H9 (cell line): ENCODE results near the gene PIGS. TPM values are rescaled to one million over a fixed set of nuclear protein-coding genes. Genes with fewer than 3 reads are reported as not detected.

Experiments used
- DNase-seq: peaks from one replicate; pipeline ENCODE4 v3.0.0-alpha.2; 2017
- H2AFZ ChIP-seq: one replicate; pipeline ENCODE4 v1.6.1; 2013; ENCODE audit warnings: mild to moderate bottlenecking, low read length, control low read depth, moderate library complexity
- H2AK5ac ChIP-seq: 2 replicates; pipeline ENCODE4 v1.6.1; 2013; ENCODE audit warnings: low read length, control low read depth, mixed read lengths; ENCODE audit not compliant: insufficient read length
- H2BK120ac ChIP-seq: one replicate; pipeline ENCODE4 v1.6.1; 2013; ENCODE audit warnings: low read depth, mild to moderate bottlenecking, low read length, control low read depth, inconsistent platforms; ENCODE audit not compliant: poor library complexity, severe bottlenecking
- H2BK12ac ChIP-seq: 2 replicates; pipeline ENCODE4 v1.6.1; 2013; ENCODE audit warnings: low read length, control low read depth, mixed read lengths, low read depth; ENCODE audit not compliant: insufficient read length
- H2BK15ac ChIP-seq: 2 replicates; pipeline ENCODE4 v1.6.1; 2013; ENCODE audit warnings: low read depth, low read length, control low read depth
- H2BK20ac ChIP-seq: one replicate; pipeline ENCODE4 v1.6.1; 2013; ENCODE audit warnings: low read depth, mild to moderate bottlenecking, low read length, control low read depth, inconsistent platforms; ENCODE audit not compliant: poor library complexity, severe bottlenecking
- H2BK5ac ChIP-seq: 2 replicates; pipeline ENCODE4 v1.6.1; 2013; ENCODE audit warnings: low read length, control low read depth, mixed read lengths; ENCODE audit not compliant: insufficient read length
- H3K14ac ChIP-seq: 2 replicates; pipeline ENCODE4 v1.6.1; 2013; ENCODE audit warnings: low read length, control low read depth; ENCODE audit not compliant: insufficient read depth
- H3K18ac ChIP-seq: 2 replicates; pipeline ENCODE4 v1.6.1; 2013; ENCODE audit warnings: low read depth, mild to moderate bottlenecking, mixed read lengths, low read length, control low read depth; ENCODE audit not compliant: insufficient read length
- H3K23ac ChIP-seq: 2 replicates; pipeline ENCODE4 v1.6.1; 2013; ENCODE audit warnings: low read length, control low read depth, mixed read lengths, low read depth; ENCODE audit not compliant: insufficient read length
- H3K23me2 ChIP-seq: 2 replicates; pipeline ENCODE4 v1.6.1; 2013; ENCODE audit warnings: low read depth, mild to moderate bottlenecking, mixed read lengths, low read length, control low read depth; ENCODE audit not compliant: insufficient read length, poor library complexity, severe bottlenecking
- H3K27ac ChIP-seq: 2 replicates; pipeline ENCODE4 v1.5.1; 2013; ENCODE audit warnings: low read length, control low read depth, mixed read lengths, low read depth; ENCODE audit not compliant: insufficient read length
- H3K27me3 ChIP-seq: 2 replicates; pipeline ENCODE4 v1.6.1; 2013; ENCODE audit warnings: low read length, control low read depth, inconsistent platforms; ENCODE audit not compliant: insufficient read depth
- H3K4ac ChIP-seq: 2 replicates; pipeline ENCODE4 v1.6.1; 2013; ENCODE audit warnings: low read depth, mild to moderate bottlenecking, control low read depth, inconsistent platforms, low read length, moderate library complexity
- H3K4me1 ChIP-seq: 2 replicates; pipeline ENCODE4 v1.6.1; 2013; ENCODE audit warnings: low read length, control low read depth, inconsistent platforms; ENCODE audit not compliant: insufficient read depth
- H3K4me2 ChIP-seq: 2 replicates; pipeline ENCODE4 v1.6.1; 2013; ENCODE audit warnings: low read length, control low read depth, mixed read lengths; ENCODE audit not compliant: insufficient read length, insufficient read depth
- H3K56ac ChIP-seq: 2 replicates; pipeline ENCODE4 v1.6.1; 2013; ENCODE audit warnings: low read depth, mild to moderate bottlenecking, mixed read lengths, low read length, control low read depth; ENCODE audit not compliant: insufficient read length
- H3K79me1 ChIP-seq: 2 replicates; pipeline ENCODE4 v1.6.1; 2013; ENCODE audit warnings: low read depth, mild to moderate bottlenecking, moderate library complexity, low read length, control low read depth, inconsistent platforms; ENCODE audit not compliant: insufficient read depth, poor library complexity, severe bottlenecking
- H3K79me2 ChIP-seq: 2 replicates; pipeline ENCODE4 v1.6.1; 2013; ENCODE audit warnings: low read length, control low read depth, inconsistent platforms; ENCODE audit not compliant: insufficient read depth
- H3K9ac ChIP-seq: 2 replicates; pipeline ENCODE4 v1.6.1; 2013; ENCODE audit warnings: low read length, control low read depth, mixed read lengths; ENCODE audit not compliant: insufficient read length; ENCODE audit errors: extremely low read depth
- H3K9me3 ChIP-seq: one replicate; pipeline ENCODE4 v1.6.1; 2013; ENCODE audit warnings: low read depth, low read length, inconsistent platforms; ENCODE audit not compliant: control insufficient read depth
- H3T11ph ChIP-seq: one replicate; pipeline ENCODE4 v1.6.1; 2013; ENCODE audit warnings: mild to moderate bottlenecking, low read length, control low read depth, inconsistent platforms
- H4K20me1 ChIP-seq: one replicate; pipeline ENCODE4 v1.6.1; 2013; ENCODE audit not compliant: control insufficient read depth, insufficient read length, insufficient read depth
- H4K5ac ChIP-seq: 2 replicates; pipeline ENCODE4 v1.6.1; 2013; ENCODE audit warnings: low read depth, mild to moderate bottlenecking, mixed read lengths, low read length, control low read depth; ENCODE audit not compliant: insufficient read length
- H4K8ac ChIP-seq: replicated peaks from 2 replicates; pipeline ENCODE4 v1.6.1; 2013; ENCODE audit warnings: low read length, control low read depth, mixed read lengths, low read depth; ENCODE audit not compliant: insufficient read length
- H4K91ac ChIP-seq: 2 replicates; pipeline ENCODE4 v1.6.1; 2013; ENCODE audit warnings: low read depth, mild to moderate bottlenecking, moderate library complexity, mixed read lengths, low read length, control low read depth; ENCODE audit not compliant: insufficient read length
- H3K27ac Mint-ChIP-seq, 3 experiments: 2 replicates in 2 of 3; 3 replicates in 1 of 3; pipeline ENCODE4 v1.8.0; 2020 to 2021; ENCODE audit warnings: mixed read lengths in 3 of 3, mild to moderate bottlenecking in 1 of 3, moderate library complexity in 1 of 3
- H3K27me3 Mint-ChIP-seq: 2 replicates; pipeline ENCODE4 v1.8.0; 2021; ENCODE audit warnings: low read depth, mild to moderate bottlenecking, moderate library complexity, mixed read lengths
- H3K36me3 Mint-ChIP-seq, 3 experiments: 2 replicates in 2 of 3; 3 replicates in 1 of 3; pipeline ENCODE4 v1.8.0; 2020 to 2021; ENCODE audit warnings: low read depth in 3 of 3, mixed read lengths in 3 of 3; ENCODE audit not compliant: insufficient read depth in 1 of 3
- H3K4me1 Mint-ChIP-seq, 2 experiments: 2 replicates each; pipeline ENCODE4 v1.8.0; 2020; ENCODE audit warnings: mixed read lengths in 2 of 2
- H3K4me3 Mint-ChIP-seq, 2 experiments: 2 replicates in 1 of 2; 3 replicates in 1 of 2; pipeline ENCODE4 v1.8.0; 2020 to 2021; ENCODE audit warnings: mild to moderate bottlenecking in 2 of 2, mixed read lengths in 2 of 2, moderate library complexity in 1 of 2
- H3K9me3 Mint-ChIP-seq, 2 experiments: 2 replicates in 1 of 2; 3 replicates in 1 of 2; pipeline ENCODE4 v1.8.0; 2020; ENCODE audit warnings: mild to moderate bottlenecking in 2 of 2, mixed read lengths in 2 of 2, moderate library complexity in 1 of 2
- WGBS: extraction: QIAGEN DNeasy Blood & Tissue Kit; methylation state at CpG from one replicate; pipeline ENCODE4 v1.1.7; 2013; ENCODE audit warnings: missing lambda C conversion rate, low lambda C conversion rate, mixed read lengths; ENCODE audit not compliant: insufficient read length; ENCODE audit errors: extremely low coverage; 5-methylcytosine and 5-hydroxymethylcytosine counted together
- total RNA-seq: library from RNA; stranded (reverse); gene quantifications from 2 replicates; pipeline ENCODE4 v1.2.1, GENCODE V29; 2021
- TF ChIP-seq, protein P1 (sequence below): fragments of 200-600 bp; sonication (generic); conservative IDR thresholded peaks from 3 replicates; pipeline ENCODE4 v1.8.0; 2021; ENCODE audit warnings: antibody characterized with exemption, mild to moderate bottlenecking

PIGS gene
- total RNA-seq, 1 experiment from 2014 or later: 45.8 TPM

DNA sequence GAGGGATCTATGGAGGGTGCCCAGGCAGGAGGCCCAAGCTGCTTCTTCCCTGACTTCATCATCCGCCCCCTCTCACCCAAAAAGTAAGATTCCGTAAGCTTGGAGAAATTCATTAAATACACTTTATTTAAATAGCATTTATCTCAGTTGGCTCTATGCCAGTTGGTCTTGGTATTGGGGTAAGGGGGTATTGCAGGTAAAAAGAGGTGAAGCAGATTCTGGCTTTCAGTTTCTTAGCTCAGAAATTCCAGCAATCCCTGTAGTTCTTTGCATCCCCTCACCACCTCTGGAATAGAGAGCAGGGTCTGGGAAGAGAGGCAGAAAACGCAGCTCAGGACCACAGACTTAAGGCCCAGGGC lies 6.1 kb upstream of the PIGS start:
- peaks cover 12 to 19% of the 10 kb centered on the region in 2 experiments for H3K4me1 Mint-ChIP-seq
- no peaks in the 10 kb centered on the region for H3K4me1 ChIP-seq
- no CpG with 5 or more reads among the region's 3 CpGs for WGBS

More for the DNA sequence above, 6.1 kb upstream of the PIGS start:
- H3K79me1 ChIP-seq: no peaks in the 10 kb centered on the region
- H3K9me3 ChIP-seq: no peaks in the 10 kb centered on the region
- H3K9ac ChIP-seq: no peak overlapping the region
- H4K91ac ChIP-seq: no peak overlapping the region
- H3K27me3 Mint-ChIP-seq: peaks cover 4% of the 10 kb centered on the region
- H2BK5ac ChIP-seq: no peak overlapping the region
- no peaks in the 10 kb centered on the region for H3K27me3 ChIP-seq
- peaks cover 27 to 58% (median 57%) of the 10 kb centered on the region in 3 experiments; a peak in 6 of 7 replicates for H3K36me3 Mint-ChIP-seq
- H4K8ac ChIP-seq: no peak overlapping the region
- H3K4me3 Mint-ChIP-seq: no peak overlapping the region; a peak in 1 of 5 replicates
- no peak overlapping the region for H2BK15ac ChIP-seq
- H4K5ac ChIP-seq: no peak overlapping the region
- no peak overlapping the region for H3T11ph ChIP-seq
- no peak overlapping the region for H3K56ac ChIP-seq
- no peak overlapping the region for H3K14ac ChIP-seq
- no peak overlapping the region for H2AK5ac ChIP-seq
- no peak overlapping the region for H2AFZ ChIP-seq
- H2BK20ac ChIP-seq: no peak overlapping the region
- H3K79me2 ChIP-seq: no peaks in the 10 kb centered on the region
- H4K20me1 ChIP-seq: peaks cover 2% of the 10 kb centered on the region
- H3K9me3 Mint-ChIP-seq: no peaks in the 10 kb centered on the region
- no peak overlapping the region for H2BK120ac ChIP-seq
- no peak overlapping the region for H2BK12ac ChIP-seq
- peak overlapping the region in 2 of 3 experiments; percentile 91 to 94; a peak in 2 of 7 replicates for H3K27ac Mint-ChIP-seq
- H3K18ac ChIP-seq: no peak overlapping the region
- H3K27ac ChIP-seq: no peak overlapping the region
- no peak overlapping the region for H3K23ac ChIP-seq
- DNase-seq: no peak
- no peaks in the 10 kb centered on the region for H3K23me2 ChIP-seq
- H3K4ac ChIP-seq: no peak overlapping the region
- TF ChIP-seq, protein P1, sequence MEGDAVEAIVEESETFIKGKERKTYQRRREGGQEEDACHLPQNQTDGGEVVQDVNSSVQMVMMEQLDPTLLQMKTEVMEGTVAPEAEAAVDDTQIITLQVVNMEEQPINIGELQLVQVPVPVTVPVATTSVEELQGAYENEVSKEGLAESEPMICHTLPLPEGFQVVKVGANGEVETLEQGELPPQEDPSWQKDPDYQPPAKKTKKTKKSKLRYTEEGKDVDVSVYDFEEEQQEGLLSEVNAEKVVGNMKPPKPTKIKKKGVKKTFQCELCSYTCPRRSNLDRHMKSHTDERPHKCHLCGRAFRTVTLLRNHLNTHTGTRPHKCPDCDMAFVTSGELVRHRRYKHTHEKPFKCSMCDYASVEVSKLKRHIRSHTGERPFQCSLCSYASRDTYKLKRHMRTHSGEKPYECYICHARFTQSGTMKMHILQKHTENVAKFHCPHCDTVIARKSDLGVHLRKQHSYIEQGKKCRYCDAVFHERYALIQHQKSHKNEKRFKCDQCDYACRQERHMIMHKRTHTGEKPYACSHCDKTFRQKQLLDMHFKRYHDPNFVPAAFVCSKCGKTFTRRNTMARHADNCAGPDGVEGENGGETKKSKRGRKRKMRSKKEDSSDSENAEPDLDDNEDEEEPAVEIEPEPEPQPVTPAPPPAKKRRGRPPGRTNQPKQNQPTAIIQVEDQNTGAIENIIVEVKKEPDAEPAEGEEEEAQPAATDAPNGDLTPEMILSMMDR: no peak
- H3K4me2 ChIP-seq: no peak overlapping the region
